ENCODE measurements around the gene POLR1H. TPM values are rescaled to one million over a fixed set of nuclear protein-coding genes. Genes with fewer than 3 reads are reported as not detected.
A peak's percentile ranks its signal among the peaks of the same experiment; 100 is the strongest.

The POLR1H gene
- polyA plus RNA-seq, 2 of the 4 experiments (the other 2 are of a cell fraction), result 25.5 to 34.6 TPM

- TF ChIP-seq ELK1 (IDR thresholded peaks at IDR 0.05; ENCODE audit: low read depth, low read length) (no peak), MAZ (IDR thresholded peaks at IDR 0.05; ENCODE audit: borderline replicate concordance, low read depth, low read length) (0 out of 2 replicates have a peak, but pooled peaks have one; percentile 37), ZNF302 (CRISPR knock-in tag; IDR thresholded peaks at IDR 0.05) (no peak), KDM5A (IDR thresholded peaks at IDR 0.05) (no peak), EHF (CRISPR knock-in tag; IDR thresholded peaks at IDR 0.05) (no peak), RNF2 (IDR thresholded peaks at IDR 0.05; ENCODE audit: borderline replicate concordance, low read depth) (no peak), REST (IDR thresholded peaks at IDR 0.05) (no peak), MAX (IDR thresholded peaks at IDR 0.05) (peak; percentile 86), BCL3 (IDR thresholded peaks at IDR 0.05) (0 out of 3 replicates have a peak, but pooled peaks have one; percentile 36), HOXB13 (CRISPR knock-in tag; IDR thresholded peaks at IDR 0.05; ENCODE audit: low read depth) (no peak), CBX2 (IDR thresholded peaks at IDR 0.05; ENCODE audit: borderline replicate concordance, low read depth) (no peak), NR3C1 (IDR thresholded peaks at IDR 0.05) (no peak), POLR2A (IDR thresholded peaks at IDR 0.05; ENCODE audit: low read length) (peak; percentile 79), JUN (IDR thresholded peaks at IDR 0.05) (peak; percentile 56 to 65; a peak in 4 of 5 replicates), MYC (IDR thresholded peaks at IDR 0.05; ENCODE audit: borderline replicate concordance, low read length) (peak; percentile 79), FOSL2 (IDR thresholded peaks at IDR 0.05) (no peak), FOSL2 (CRISPR knock-in tag; IDR thresholded peaks at IDR 0.05) (peak; percentile 77), TFCP2L1 (CRISPR knock-in tag; IDR thresholded peaks at IDR 0.05) (no peak), SREBF2 (IDR thresholded peaks at IDR 0.05) (no peak), CBX8 (IDR thresholded peaks at IDR 0.05) (no peak), ZC3H11A (IDR thresholded peaks at IDR 0.05) (no peak), SMC3 (IDR thresholded peaks at IDR 0.05) (no peak), HES2 (IDR thresholded peaks at IDR 0.05) (no peak), EP300 (IDR thresholded peaks at IDR 0.05) (no peak), E2F6 (IDR thresholded peaks at IDR 0.05; ENCODE audit: borderline replicate concordance, low read depth) (peak; percentile 42; the same call in 1 of the 2 replicates), ESRRA (IDR thresholded peaks at IDR 0.05; ENCODE audit: borderline replicate concordance, low read length) (no peak), MAFK (IDR thresholded peaks at IDR 0.05; ENCODE audit: partially characterized antibody) (no peak), CHD4 (IDR thresholded peaks at IDR 0.05; ENCODE audit: borderline replicate concordance) (no peak), HDAC2 (IDR thresholded peaks at IDR 0.05) (no peak), FOXS1 (CRISPR knock-in tag; IDR thresholded peaks at IDR 0.05) (no peak), HEYL (CRISPR knock-in tag; IDR thresholded peaks at IDR 0.05) (no peak), NFE2L2 (conservative IDR thresholded peaks at IDR 0.05; ENCODE audit: low read length) (no peak), KDM1A (IDR thresholded peaks at IDR 0.05; ENCODE audit: low read depth) (no peak), RFX5 (IDR thresholded peaks at IDR 0.05) (peak; percentile 63; the same call in 1 of the 2 replicates), JUNB (IDR thresholded peaks at IDR 0.05) (no peak)
- no peaks in the 10 kb centered on the region for H3K9me3 ChIP-seq
- H3K4me2 ChIP-seq, result peak within 1 kb of the TSS; percentile 90
- peak; percentile 86 to 98 for DNase-seq (ENCODE audit: low read depth in 1 of 2, low spot score in 1 of 2)
- ChIA-PET POLR2A (interaction anchor here (0.6 to 1.3 kb wide), 4 partner anchors 11 to 146 kb away, joined by 3 to 10 read pairs (median 5); partner anchors contain the start of gene TRIM26), CTCF (interaction anchor here (0.9 to 1.3 kb wide), 2 partner anchors 42 to 64 kb away, joined by 3 read pairs; no protein-coding TSS in a partner anchor)
- peak within 1 kb of the TSS; percentile 79 for H3K4me3 ChIP-seq
- no peak for FAIRE-seq
- H3K27ac ChIP-seq, result peak within 1 kb of the TSS; percentile 91
- WGBS (ENCODE audit: missing lambda C conversion rate), result under 1% methylated on average over 40 of the region's 46 CpGs
- H3K4me1 ChIP-seq, result peaks cover 27% of the 10 kb centered on the region; the same call in 1 of the 3 replicates
- peak; percentile 98 to 99 for ATAC-seq
Observed at GRCh38 chr6:30066577-30067459, 5.8 kb downstream of the POLR1H start, which contains the start of gene PPP1R11. TSS of gene PPP1R11 (plus strand) at chr6:30067198. CDS start at chr6:30067411, 213 bp downstream.
